Neural cell (in vitro differentiated cells): ENCODE data around the gene MEGF9. TPM values are rescaled to one million over a fixed set of nuclear protein-coding genes. Genes with fewer than 3 reads are reported as not detected.

ENCODE experiments used
- H2AFZ ChIP-seq: fragments of 200-600, 300-800 bp; sonication (generic), shearing (Covaris generic); 2 replicates; pipeline ENCODE4 v1.6.0; 2014; ENCODE audit warnings: low read depth, mild to moderate bottlenecking, antibody characterized with exemption, low read length, moderate library complexity
- H3F3A ChIP-seq: fragments of 200-600 bp; shearing (Covaris generic); 2 replicates; pipeline ENCODE4 v1.6.1; 2016; ENCODE audit warnings: mild to moderate bottlenecking, moderate library complexity, mixed read lengths, antibody characterized with exemption, low read length; ENCODE audit not compliant: insufficient read depth, poor library complexity, severe bottlenecking
- H3K27ac ChIP-seq: fragments of 200-600, 300-800 bp; sonication (generic), shearing (Covaris generic); 2 replicates; pipeline ENCODE4 v1.5.1; 2014; ENCODE audit warnings: mild to moderate bottlenecking, low read length, moderate library complexity
- H3K27me3 ChIP-seq: fragments of 300-800, 200-600 bp; sonication (generic), shearing (Covaris generic); 2 replicates; pipeline ENCODE4 v1.6.0; 2014; ENCODE audit warnings: mild to moderate bottlenecking, low read depth, low read length, moderate library complexity; ENCODE audit not compliant: insufficient read depth
- H3K36me3 ChIP-seq: fragments of 300-800, 200-600 bp; sonication (generic), shearing (Covaris generic); 2 replicates; pipeline ENCODE4 v1.5.1; 2014; ENCODE audit warnings: mild to moderate bottlenecking, antibody characterized with exemption, low read length, moderate library complexity; ENCODE audit not compliant: insufficient read depth
- H3K4me2 ChIP-seq: fragments of 300-800, 200-600 bp; sonication (generic), shearing (Covaris generic); 2 replicates; pipeline ENCODE4 v1.6.0; 2014; ENCODE audit warnings: mild to moderate bottlenecking, low read length
- H3K4me3 ChIP-seq: fragments of 300-800, 200-600 bp; sonication (generic), shearing (Covaris generic); 2 replicates; pipeline ENCODE4 v1.5.1; 2014; ENCODE audit warnings: mild to moderate bottlenecking, low read length, moderate library complexity
- H3K79me2 ChIP-seq: fragments of 200-600 bp; shearing (Covaris generic); replicated peaks from 2 replicates; pipeline ENCODE4 v1.6.0; 2014; ENCODE audit warnings: mild to moderate bottlenecking, low read length, moderate library complexity; ENCODE audit not compliant: insufficient read depth
- H3K9ac ChIP-seq: fragments of 300-800, 200-600 bp; sonication (generic), shearing (Covaris generic); 2 replicates; pipeline ENCODE4 v1.6.1; 2016; ENCODE audit warnings: mild to moderate bottlenecking, low read length, mixed read lengths
- H3K9me2 ChIP-seq: fragments of 200-600 bp; shearing (Covaris generic); 2 replicates; pipeline ENCODE4 v1.6.1; 2016; ENCODE audit warnings: mild to moderate bottlenecking, low read length, mixed read lengths; ENCODE audit not compliant: insufficient read depth
- H3K9me3 ChIP-seq: fragments of 200-600, 300-800 bp; sonication (generic), shearing (Covaris generic); 2 replicates; pipeline ENCODE4 v1.6.1; 2016; ENCODE audit warnings: mild to moderate bottlenecking, mixed run types, low read length, moderate library complexity, mixed read lengths
- H4K20me1 ChIP-seq: fragments of 200-600 bp; shearing (Covaris generic); 2 replicates; pipeline ENCODE4 v1.6.1; 2016; ENCODE audit warnings: mild to moderate bottlenecking, mixed run types; ENCODE audit not compliant: insufficient read depth
- EP300 ChIP-seq: fragments of 450-650 bp; conservative IDR thresholded peaks from 2 replicates; pipeline ENCODE4 v1.6.1; 2014; ENCODE audit warnings: antibody characterized with exemption, mild to moderate bottlenecking, moderate library complexity; ENCODE audit not compliant: poor library complexity, severe bottlenecking
- EZH2 ChIP-seq: fragments of 200-600, 300-800 bp; shearing (Covaris generic), sonication (generic); IDR thresholded peaks from 2 replicates; pipeline ENCODE4 v1.6.1; 2014; ENCODE audit warnings: antibody characterized with exemption, low read length, borderline replicate concordance, mild to moderate bottlenecking; ENCODE audit not compliant: insufficient read depth, poor library complexity, severe bottlenecking
- MXI1 ChIP-seq: fragments of 450-650 bp; conservative IDR thresholded peaks from 2 replicates; pipeline ENCODE4 v1.6.1; 2014; ENCODE audit warnings: antibody characterized with exemption, mild to moderate bottlenecking; ENCODE audit not compliant: poor library complexity, severe bottlenecking
- POLR2AphosphoS5 ChIP-seq: IDR thresholded peaks from 2 replicates; pipeline ENCODE4 v1.6.1; 2012
- RAD21 ChIP-seq: fragments of 450-650 bp; conservative IDR thresholded peaks from 2 replicates; pipeline ENCODE4 v1.6.1; 2014; ENCODE audit warnings: antibody characterized with exemption, mild to moderate bottlenecking, moderate library complexity
- SMC3 ChIP-seq: fragments of 450-650 bp; conservative IDR thresholded peaks from 2 replicates; pipeline ENCODE4 v1.6.1; 2014; ENCODE audit warnings: antibody characterized with exemption, mild to moderate bottlenecking, moderate library complexity; ENCODE audit not compliant: poor library complexity
- TAF1 ChIP-seq: IDR thresholded peaks from 2 replicates; pipeline ENCODE4 v1.6.1; 2012; ENCODE audit warnings: low read depth
- polyA plus RNA-seq: library from polyadenylated mRNA; depleted of rRNA; stranded (reverse); fragments of >200 nt; gene quantifications from 2 replicates; pipeline ENCODE4 v1.2.3, GENCODE V29; 2014
- TF ChIP-seq, protein P1 (sequence below): IDR thresholded peaks from 2 replicates; pipeline ENCODE4 v1.6.1; 2012; ENCODE audit warnings: borderline replicate concordance
- TF ChIP-seq, protein P2 (sequence below): fragments of 450-650 bp; IDR thresholded peaks from 2 replicates; pipeline ENCODE4 v1.5.1; 2014; ENCODE audit warnings: antibody characterized with exemption, mild to moderate bottlenecking, moderate library complexity; ENCODE audit not compliant: poor library complexity, severe bottlenecking

MEGF9 gene
- polyA plus RNA-seq, 1 donor from 2014 or later = 35.0 TPM

DNA sequence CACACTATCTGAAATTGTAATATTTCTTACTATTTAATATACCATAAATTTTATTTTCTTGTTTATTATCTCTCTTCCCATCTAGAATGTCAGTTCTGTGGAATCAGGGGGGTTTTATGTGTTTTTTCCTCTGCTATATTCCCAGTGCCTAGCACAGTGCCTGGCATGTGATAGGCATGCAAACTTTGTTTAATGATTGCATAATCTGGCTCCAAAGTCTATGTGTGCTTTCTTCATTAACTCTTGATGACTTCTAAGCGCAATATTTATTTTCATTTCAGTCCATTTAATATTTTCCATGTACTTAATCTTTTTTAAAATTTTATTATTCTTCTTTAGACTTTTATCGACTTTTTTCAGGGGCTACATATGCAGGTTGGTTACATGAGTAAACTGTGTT, 73.9 kb downstream of the MEGF9 start:
- TF ChIP-seq MXI1 = no peak
- no peak for TF ChIP-seq RAD21
- TF ChIP-seq SMC3 = no peak
- no peak for TF ChIP-seq POLR2AphosphoS5
- no peak for TF ChIP-seq TAF1
- TF ChIP-seq, protein P1, sequence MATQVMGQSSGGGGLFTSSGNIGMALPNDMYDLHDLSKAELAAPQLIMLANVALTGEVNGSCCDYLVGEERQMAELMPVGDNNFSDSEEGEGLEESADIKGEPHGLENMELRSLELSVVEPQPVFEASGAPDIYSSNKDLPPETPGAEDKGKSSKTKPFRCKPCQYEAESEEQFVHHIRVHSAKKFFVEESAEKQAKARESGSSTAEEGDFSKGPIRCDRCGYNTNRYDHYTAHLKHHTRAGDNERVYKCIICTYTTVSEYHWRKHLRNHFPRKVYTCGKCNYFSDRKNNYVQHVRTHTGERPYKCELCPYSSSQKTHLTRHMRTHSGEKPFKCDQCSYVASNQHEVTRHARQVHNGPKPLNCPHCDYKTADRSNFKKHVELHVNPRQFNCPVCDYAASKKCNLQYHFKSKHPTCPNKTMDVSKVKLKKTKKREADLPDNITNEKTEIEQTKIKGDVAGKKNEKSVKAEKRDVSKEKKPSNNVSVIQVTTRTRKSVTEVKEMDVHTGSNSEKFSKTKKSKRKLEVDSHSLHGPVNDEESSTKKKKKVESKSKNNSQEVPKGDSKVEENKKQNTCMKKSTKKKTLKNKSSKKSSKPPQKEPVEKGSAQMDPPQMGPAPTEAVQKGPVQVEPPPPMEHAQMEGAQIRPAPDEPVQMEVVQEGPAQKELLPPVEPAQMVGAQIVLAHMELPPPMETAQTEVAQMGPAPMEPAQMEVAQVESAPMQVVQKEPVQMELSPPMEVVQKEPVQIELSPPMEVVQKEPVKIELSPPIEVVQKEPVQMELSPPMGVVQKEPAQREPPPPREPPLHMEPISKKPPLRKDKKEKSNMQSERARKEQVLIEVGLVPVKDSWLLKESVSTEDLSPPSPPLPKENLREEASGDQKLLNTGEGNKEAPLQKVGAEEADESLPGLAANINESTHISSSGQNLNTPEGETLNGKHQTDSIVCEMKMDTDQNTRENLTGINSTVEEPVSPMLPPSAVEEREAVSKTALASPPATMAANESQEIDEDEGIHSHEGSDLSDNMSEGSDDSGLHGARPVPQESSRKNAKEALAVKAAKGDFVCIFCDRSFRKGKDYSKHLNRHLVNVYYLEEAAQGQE = no peak
- no peak for TF ChIP-seq EZH2
- TF ChIP-seq EP300 = no peak
- TF ChIP-seq, protein P2, sequence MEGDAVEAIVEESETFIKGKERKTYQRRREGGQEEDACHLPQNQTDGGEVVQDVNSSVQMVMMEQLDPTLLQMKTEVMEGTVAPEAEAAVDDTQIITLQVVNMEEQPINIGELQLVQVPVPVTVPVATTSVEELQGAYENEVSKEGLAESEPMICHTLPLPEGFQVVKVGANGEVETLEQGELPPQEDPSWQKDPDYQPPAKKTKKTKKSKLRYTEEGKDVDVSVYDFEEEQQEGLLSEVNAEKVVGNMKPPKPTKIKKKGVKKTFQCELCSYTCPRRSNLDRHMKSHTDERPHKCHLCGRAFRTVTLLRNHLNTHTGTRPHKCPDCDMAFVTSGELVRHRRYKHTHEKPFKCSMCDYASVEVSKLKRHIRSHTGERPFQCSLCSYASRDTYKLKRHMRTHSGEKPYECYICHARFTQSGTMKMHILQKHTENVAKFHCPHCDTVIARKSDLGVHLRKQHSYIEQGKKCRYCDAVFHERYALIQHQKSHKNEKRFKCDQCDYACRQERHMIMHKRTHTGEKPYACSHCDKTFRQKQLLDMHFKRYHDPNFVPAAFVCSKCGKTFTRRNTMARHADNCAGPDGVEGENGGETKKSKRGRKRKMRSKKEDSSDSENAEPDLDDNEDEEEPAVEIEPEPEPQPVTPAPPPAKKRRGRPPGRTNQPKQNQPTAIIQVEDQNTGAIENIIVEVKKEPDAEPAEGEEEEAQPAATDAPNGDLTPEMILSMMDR = no peak
- H3K9ac ChIP-seq = no peak overlapping the region
- peaks cover 4% of the 10 kb centered on the region for H3K9me3 ChIP-seq
- H3K27me3 ChIP-seq = no peaks in the 10 kb centered on the region
- no peak overlapping the region for H3K27ac ChIP-seq
- H3K79me2 ChIP-seq = no peaks in the 10 kb centered on the region
- H3F3A ChIP-seq = no peaks in the 10 kb centered on the region
- H3K36me3 ChIP-seq = peaks cover 6% of the 10 kb centered on the region
- H3K4me2 ChIP-seq = no peak overlapping the region
- no peak overlapping the region for H3K4me3 ChIP-seq
- H2AFZ ChIP-seq = no peak overlapping the region
- no peaks in the 10 kb centered on the region for H3K9me2 ChIP-seq
- no peaks in the 10 kb centered on the region for H4K20me1 ChIP-seq

DNA sequence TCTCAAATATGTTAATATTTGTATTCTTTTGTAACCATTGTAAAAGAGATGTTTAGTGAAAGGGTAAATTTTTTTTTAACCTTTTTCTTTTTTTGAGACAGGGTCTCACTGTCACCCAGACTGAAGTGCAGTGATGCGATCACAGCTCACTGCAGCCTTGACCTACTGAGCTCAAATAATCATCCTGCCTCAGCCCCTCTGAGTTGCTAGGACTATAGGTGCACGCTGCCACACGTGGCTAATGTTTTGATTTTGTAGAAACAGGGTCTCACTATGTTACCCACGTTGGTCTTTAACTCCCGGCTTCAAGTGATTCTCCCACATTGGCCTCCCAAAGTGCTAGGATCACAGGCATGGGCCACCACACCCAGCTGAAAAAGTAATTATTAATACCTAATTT, 76.4 kb downstream of the MEGF9 start:
- peaks cover 6% of the 10 kb centered on the region for H3K36me3 ChIP-seq

More for the DNA sequence above, 76.4 kb downstream of the MEGF9 start:
- H2AFZ ChIP-seq = no peak overlapping the region
- no peaks in the 10 kb centered on the region for H3K27me3 ChIP-seq
- TF ChIP-seq MXI1 (no peak), EP300 (no peak), EZH2 (no peak), RAD21 (no peak), POLR2AphosphoS5 (no peak), TAF1 (no peak)
- TF ChIP-seq, protein P2 = no peak
- TF ChIP-seq, protein P1 = no peak
- H3K79me2 ChIP-seq = no peaks in the 10 kb centered on the region
- H4K20me1 ChIP-seq = no peaks in the 10 kb centered on the region
- no peak overlapping the region for H3K4me3 ChIP-seq
- no peaks in the 10 kb centered on the region for H3K9me2 ChIP-seq
- no peak overlapping the region for H3K4me2 ChIP-seq
- H3K9ac ChIP-seq = no peak overlapping the region
- H3K9me3 ChIP-seq = peaks cover 11% of the 10 kb centered on the region
- H3K27ac ChIP-seq = no peak overlapping the region
- H3F3A ChIP-seq = no peaks in the 10 kb centered on the region
